GM10248 (cell line): ENCODE data around the gene SYT4.
"Not testable (repeated sequence)": the region's sequence is repeated elsewhere in the genome, so short reads cannot be mapped to it uniquely, and the experiment has no call there.

ENCODE experiments used
- CTCF ChIA-PET: fragments of 300-600 bp; sonication (Branson Sonifier 250); formaldehyde crosslinking; extraction: SDS; loops from one replicate; lab custom pipeline; 2021; ENCODE audit warnings: antibody characterized with exemption; lab: Yijun Ruan, JAX
- POLR2A ChIA-PET: fragments of 350-650 bp; sonication (Branson Sonifier 250); formaldehyde crosslinking; extraction: SDS; loops from one replicate; lab custom pipeline; 2020; ENCODE audit warnings: antibody characterized with exemption; lab: Yijun Ruan, JAX
- DNase-seq: peaks from one replicate; pipeline ENCODE4 v3.0.0; 2012; ENCODE audit errors: extremely low spot score
- CTCF ChIP-seq: IDR thresholded peaks from 2 replicates; pipeline ENCODE4 v1.5.1; 2012; ENCODE audit warnings: mild to moderate bottlenecking, low read depth; ENCODE audit errors: extremely low read depth, missing control alignments, control extremely low read depth

Gene SYT4

GRCh38 chr18:43277164-43277600 lies at the start of gene SYT4:
Gene SYT4 (minus strand): TSS chr18:43277490. CDS start chr18:43277281, 209 bp downstream.
- TF ChIP-seq CTCF: no peak
- POLR2A ChIA-PET: no interaction called here
- DNase-seq: no peak
- CTCF ChIA-PET: no interaction called here

GRCh38 chr18:43322132-43322531 lies 44.8 kb upstream of the SYT4 start:
- DNase-seq: no peak
- ChIA-PET POLR2A (no interaction called here), CTCF (no interaction called here)
- TF ChIP-seq CTCF: no peak

- ChIA-PET POLR2A (no interaction called here), CTCF (no interaction called here)
- no peak for DNase-seq
- TF ChIP-seq CTCF: no peak
These were observed 37.7 kb upstream of the SYT4 start for GRCh38 chr18:43314941-43315340.

- POLR2A ChIA-PET: no interaction called here
- DNase-seq: no peak
- TF ChIP-seq CTCF: no peak
- CTCF ChIA-PET: no interaction called here
These were observed 35.6 kb upstream of the SYT4 start for GRCh38 chr18:43312891-43313290.

GRCh38 chr18:43310239-43310638 lies 32.9 kb upstream of the SYT4 start:
- TF ChIP-seq CTCF: no peak
- ChIA-PET CTCF (no interaction called here), POLR2A (no interaction called here)
- DNase-seq: no peak

- DNase-seq: no peak
- no peak for TF ChIP-seq CTCF
These were observed 26.1 kb upstream of the SYT4 start for GRCh38 chr18:43303376-43303775.

GRCh38 chr18:43286187-43286586 lies 8.9 kb upstream of the SYT4 start:
- POLR2A ChIA-PET, DNase-seq: not testable (repeated sequence)
- CTCF ChIA-PET: interaction anchor here (1.8 kb wide), 1 partner anchor 14 kb away, joined by 6 read pairs; no protein-coding TSS in a partner anchor

More at GRCh38 chr18:43303376-43303775, 26.1 kb upstream of the SYT4 start:
- ChIA-PET CTCF (no interaction called here), POLR2A (no interaction called here)
